Heart right ventricle (tissue), 16 donors: ENCODE results near the gene ZNF629. TPM values are rescaled to one million over a fixed set of nuclear protein-coding genes. Genes with fewer than 3 reads are reported as not detected.

Experiments
- ATAC-seq, 8 donors: fragments of 200-7000 bp; cut with Tn5 transposase; one replicate each; pipeline ENCODE4 v1.9.1; 2020; ENCODE audit warnings: mild to moderate bottlenecking in 8 of 8, moderate library complexity in 8 of 8, moderate number of reproducible peaks in 1 of 8
- DNase-seq, 2 donors: peaks; one replicate each; pipeline ENCODE4 v3.0.0-alpha.2; 2020
- H3K27ac ChIP-seq, 10 donors: fragments of 200-600 bp; sonication (generic) in 2 of 10; one replicate each; pipeline versions ENCODE4 v1.5.0 to v1.8.0; 2020 to 2022; ENCODE audit warnings: mild to moderate bottlenecking in 3 of 10
- H3K27me3 ChIP-seq, 7 donors: fragments of 200-600 bp; one replicate each; pipeline ENCODE4 v1.8.0; 2021 to 2022; ENCODE audit warnings: mild to moderate bottlenecking in 2 of 7
- H3K36me3 ChIP-seq, 9 donors: fragments of 200-600 bp; sonication (generic) in 1 of 9; one replicate each; pipeline versions ENCODE4 v1.5.0 to v1.8.0; 2020 to 2022; ENCODE audit warnings: mild to moderate bottlenecking in 2 of 9
- H3K4me1 ChIP-seq, 9 donors: fragments of 200-600 bp; sonication (generic) in 1 of 9; one replicate each; pipeline versions ENCODE4 v1.5.0 to v1.8.0; 2020 to 2022; ENCODE audit warnings: mild to moderate bottlenecking in 4 of 9
- H3K4me3 ChIP-seq, 10 donors: fragments of 200-600 bp; sonication (generic) in 2 of 10; one replicate each; pipeline versions ENCODE4 v1.5.0 to v1.8.0; 2020 to 2022; ENCODE audit warnings: mild to moderate bottlenecking in 7 of 10, moderate library complexity in 2 of 10
- H3K9me3 ChIP-seq, 11 donors: fragments of 200-600 bp in 10 of 11; sonication (generic) in 2 of 11; one replicate each; pipeline versions ENCODE4 v1.5.0 to v1.8.0; 2013 to 2022; ENCODE audit warnings: mild to moderate bottlenecking in 2 of 11, control low read depth in 1 of 11, moderate library complexity in 1 of 11
- CTCF ChIP-seq, 9 donors: fragments of 200-600 bp; sonication (generic) in 2 of 9; IDR thresholded peaks; one replicate each; pipeline versions ENCODE4 v1.5.0 to v1.8.0; 2021 to 2022; ENCODE audit warnings: antibody characterized with exemption in 9 of 9, mild to moderate bottlenecking in 5 of 9, moderate library complexity in 1 of 9
- WGBS, 2 donors: extraction: QIAGEN DNeasy Blood & Tissue Kit; methylation state at CpG; one replicate each; pipeline ENCODE4 v1.1.7; 2013; ENCODE audit warnings: inconsistent platforms in 1 of 2; 5-methylcytosine and 5-hydroxymethylcytosine counted together
- intact Hi-C, 10 donors: fragments of 100-400 bp; cut with DNase I; formaldehyde crosslinking; loops; one replicate each; pipeline versions ENCODE4 v1.11.1 to v1.14.2; 2022
- long read RNA-seq, 3 donors: library from polyadenylated mRNA; unstranded; transcript quantifications; one replicate each; pipeline ENCODE4 v2.0.0, GENCODE V29; 2020 to 2021
- polyA plus RNA-seq, 2 donors: library from polyadenylated mRNA; stranded (reverse); fragments of 200-250 nt; gene quantifications; one replicate each; pipeline ENCODE4 v1.2.3, GENCODE V29; 2013
- total RNA-seq, 10 donors: library from RNA; stranded (reverse); fragmentation: NEBNext Ultra II Directional in 3 of 10; extraction: Animal tissue kit (Norgen Biotek cat#: 25700) in 3 of 10; gene quantifications; one replicate each; pipeline versions ENCODE4 v1.2.1 to v1.2.4, GENCODE V29; 2021 to 2023
- donor health status: Arrhythmogenic right ventricular cardiomyopathy.
- donor health status: ischemic (EF 13 %, LVEDD 7.1; RV severe dilation, severe dysfunction).
- donor health status: healthy with polysubstance abuse.
- donor health status: DM: no; HTN: yes; CAD: no.
- donor health status: DM: no; HTN: no; CAD: no.
- donor health status: ischemic (EF 25% LVEDD 6.9; RV normal size, moderate dysfunction).
- donor health status: ischemic (EF 25% LVEDD 5.7; RV mildly dilated, moderate dysfunction).
- donor health status: healthy.
- donor health status: DM: yes; HTN: yes; CAD: no.
- donor health status: Ischemic cardiomyopathy.
- donor health status: ischemic (EF 35%, LVEDD 5.7; RV mildly dilated, moderate dysfunction).
- donor health status: nonischemic (EF 11% LVEDD 7.7; RV severe dilation, severe dysfunction).
- donor health status: DM: yes; HTN: yes; CAD: no.
- donor health status: PGD.
- donor health status: ischemic (EF 29% LVEDD 5.4; RV normal size, mild dysfunction).
- donor health status: nonischemic (EF 23%, LVEDD 6.1; RV moderate dilation, normal function).

ZNF629 gene
- total RNA-seq (10 to 100 TPM; 20.3 to 35.5 (median 27.6) TPM), polyA plus RNA-seq (10 to 100 TPM in 1 of 2 donors, 1 to 10 TPM in 1; 7.3 to 15.4 TPM)
- long read RNA-seq, donor 1, partial matches to known transcripts: 0 of 42 reads
- long read RNA-seq, donor 1, other reads (novel, unspliced or antisense): 42 of 42 reads
- long read RNA-seq, donor 2, full-length matches to known transcripts: 1 of 35 reads
- long read RNA-seq, donor 2, partial matches to known transcripts: 0 of 35 reads
- long read RNA-seq, donor 2, other reads (novel, unspliced or antisense): 34 of 35 reads
- long read RNA-seq, donor 3, partial matches to known transcripts: 0 of 59 reads
- long read RNA-seq, donor 3, other reads (novel, unspliced or antisense): 59 of 59 reads

DNA sequence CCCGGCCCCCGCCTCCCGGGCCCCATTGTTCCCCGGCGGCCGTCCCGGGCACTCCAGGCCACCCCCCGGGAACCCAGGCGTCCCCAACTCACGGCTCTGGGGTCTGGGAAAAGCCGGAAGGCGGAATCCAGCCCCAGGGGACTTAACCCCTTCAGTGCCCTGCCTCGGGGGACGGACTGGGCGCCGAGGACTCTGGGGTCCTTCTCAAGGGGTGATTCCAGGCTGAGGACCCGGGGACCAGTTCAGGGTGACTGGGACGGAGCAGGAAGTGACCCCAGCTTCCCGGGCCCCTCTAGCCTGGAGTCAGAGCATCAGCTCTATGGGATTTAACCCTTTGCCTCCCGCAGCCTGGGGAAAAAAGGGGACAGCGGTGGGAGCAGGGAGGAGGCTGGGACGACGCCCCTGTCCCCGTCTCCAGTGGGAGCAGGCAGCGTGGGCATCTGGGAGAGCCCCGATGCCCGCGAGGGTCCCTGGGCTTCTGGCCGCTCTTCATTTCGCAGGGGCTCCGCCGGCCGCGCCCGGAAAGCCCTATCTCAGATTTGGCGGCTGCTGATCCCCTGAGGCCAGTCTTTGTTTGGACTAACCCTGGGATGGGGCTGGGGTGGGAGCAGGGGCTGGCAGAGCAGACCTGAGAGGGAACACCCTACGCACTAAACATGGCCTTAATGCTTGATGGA lies at the start of gene ZNF629:
ZNF629 (minus strand) TSS at position 270 of the 677 bp plus-strand sequence. CDS start 2,723 bp downstream, outside the sequence.
- no peaks in the 10 kb centered on the region for H3K9me3 ChIP-seq
- peak within 1 kb of the TSS; percentile 71 to 99 (median 88) for H3K4me3 ChIP-seq
- ATAC-seq (peak; percentile 80 to 94 (median 89)), DNase-seq (peak; percentile 69 to 84)
- no peaks in the 10 kb centered on the region for H3K27me3 ChIP-seq
- TF ChIP-seq CTCF (IDR thresholded peaks at IDR 0.05): peak in 2 of 9 donors; percentile 9 to 10
- intact Hi-C loops: loop anchor here in 4 of 10 donors (1.0 kb wide), 1 partner anchor 18 kb away; no protein-coding TSS in a partner anchor
- H3K27ac ChIP-seq: peak within 1 kb of the TSS; percentile 74 to 99 (median 96)
- H3K36me3 ChIP-seq: peaks cover 0 to 23% (median 14%) of the 10 kb centered on the region in 9 donors
- 1% methylated on average over 36 to 37 of the region's 37 CpGs for WGBS, 2 donors
- peaks cover 10 to 26% (median 23%) of the 10 kb centered on the region in 9 donors for H3K4me1 ChIP-seq

GRCh38 chr16:30834130-30834740 lies 47.2 kb upstream of the ZNF629 start:
- no peaks in the 10 kb centered on the region for H3K9me3 ChIP-seq
- no peak for DNase-seq
- H3K27ac ChIP-seq: no peak overlapping the region
- WGBS, 2 donors: 96 to 97% methylated on average over 44 of the region's 44 CpGs
- intact Hi-C loops: no loop called here
- ATAC-seq: peak in 1 of 8 donors; percentile 46
- H3K4me3 ChIP-seq: no peak overlapping the region
- H3K4me1 ChIP-seq: peaks cover 0 to 12% (median 0%) of the 10 kb centered on the region in 9 donors
- H3K36me3 ChIP-seq: peaks cover 0 to 13% (median 0%) of the 10 kb centered on the region in 9 donors
- H3K27me3 ChIP-seq: no peaks in the 10 kb centered on the region
- TF ChIP-seq CTCF (IDR thresholded peaks at IDR 0.05): no peak

GRCh38 chr16:30830072-30830417 lies 43.0 kb upstream of the ZNF629 start:
- peak in 2 of 8 donors; percentile 45 to 48 for ATAC-seq
- 73 to 81% methylated on average over 6 of the region's 6 CpGs for WGBS, 2 donors
- no peaks in the 10 kb centered on the region for H3K9me3 ChIP-seq
- intact Hi-C loops: no loop called here
- DNase-seq: no peak
- H3K36me3 ChIP-seq: peaks cover 0 to 13% (median 0%) of the 10 kb centered on the region in 9 donors
- H3K27ac ChIP-seq: no peak overlapping the region
- no peak for TF ChIP-seq CTCF (IDR thresholded peaks at IDR 0.05)
- H3K4me3 ChIP-seq: no peak overlapping the region
- H3K4me1 ChIP-seq: peaks cover 0 to 18% (median 2%) of the 10 kb centered on the region in 9 donors
- no peaks in the 10 kb centered on the region for H3K27me3 ChIP-seq
